EH (cell line): ENCODE measurements around the gene NRXN3.
"Not testable (repeated sequence)": the region's sequence is repeated elsewhere in the genome, so short reads cannot be mapped to it uniquely, and the experiment has no call there.

Experiments
- DNase-seq: peaks from one replicate; pipeline ENCODE4 v3.0.0-alpha.2; 2015; ENCODE audit warnings: low read depth

NRXN3 gene

DNA sequence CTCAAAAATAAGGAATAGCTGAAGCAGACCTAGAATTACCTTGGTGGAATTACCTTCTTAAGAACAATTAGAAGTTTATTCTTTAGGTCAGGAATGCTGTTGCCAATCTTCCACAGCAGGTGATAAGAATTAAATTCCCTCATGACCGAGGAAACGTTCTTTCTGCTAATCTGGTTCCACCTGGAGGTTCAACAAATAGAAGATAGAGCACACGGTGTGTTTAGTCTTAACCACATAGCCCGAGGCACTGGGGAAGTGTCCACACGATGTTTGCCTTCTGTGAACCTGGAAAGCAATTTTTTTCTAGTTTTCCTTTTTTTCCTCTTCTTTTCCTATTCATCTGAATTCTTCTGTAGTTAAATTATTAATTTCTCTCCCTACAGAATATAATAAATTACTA is 906.9 kb downstream of the NRXN3 start:
- DNase-seq, result no peak

DNA sequence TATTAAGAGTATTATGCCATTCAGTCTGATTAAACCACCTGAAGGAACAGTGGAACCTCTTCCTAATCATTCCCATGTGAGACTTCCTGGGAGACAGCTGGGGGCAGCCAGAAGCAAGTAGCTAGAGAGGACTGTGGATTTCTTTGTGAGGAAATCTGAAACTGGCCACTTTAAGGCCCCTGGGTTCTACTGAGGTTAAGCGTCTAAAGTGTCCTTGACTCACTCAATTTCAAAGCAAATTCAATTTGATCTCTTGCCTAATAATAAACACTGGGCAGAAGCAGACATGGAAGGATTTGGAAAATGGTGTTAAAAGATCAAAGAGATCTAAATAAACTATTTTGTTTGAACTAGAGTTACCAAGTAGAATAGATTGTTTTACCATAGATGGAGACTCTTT is 909.9 kb downstream of the NRXN3 start:
- DNase-seq, result no peak

DNA sequence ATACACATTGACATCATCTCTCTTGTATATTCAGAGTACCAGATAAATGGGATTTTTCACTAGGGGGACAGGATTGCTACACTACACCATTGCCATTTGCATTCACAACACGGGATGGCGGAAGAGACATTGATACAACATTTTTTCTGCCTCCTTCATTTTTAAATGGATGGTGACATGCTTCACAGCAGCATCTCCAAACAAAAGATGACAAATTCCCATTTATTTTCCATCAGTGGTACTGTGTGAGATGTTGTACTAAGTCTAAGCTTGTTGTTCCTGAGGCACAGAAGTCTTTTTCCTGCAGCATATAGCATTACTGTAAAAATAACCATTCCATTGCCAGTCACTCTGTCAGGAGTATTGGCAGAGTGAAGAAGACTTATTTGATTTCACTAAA is 912.7 kb downstream of the NRXN3 start:
- no peak for DNase-seq

DNA sequence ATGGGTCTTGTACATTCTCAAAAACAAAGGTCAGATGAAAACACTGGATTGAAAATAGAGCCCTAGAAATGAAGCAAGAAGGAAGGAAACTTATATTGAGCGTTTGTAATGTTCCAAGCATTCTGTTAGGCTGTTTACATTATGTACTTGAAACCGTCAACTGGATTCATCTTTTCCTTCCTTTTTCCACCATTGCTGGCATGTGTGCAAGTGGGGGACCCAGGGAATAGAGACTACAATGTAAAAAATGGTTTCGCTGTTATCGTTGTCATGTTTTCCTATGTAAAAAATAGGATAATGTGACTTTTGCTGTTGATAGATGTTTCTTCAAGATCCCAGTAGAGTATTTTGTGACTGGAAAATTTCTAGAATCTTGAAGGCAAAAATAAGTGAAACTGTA is 913.2 kb downstream of the NRXN3 start:
- DNase-seq, result no peak

DNA sequence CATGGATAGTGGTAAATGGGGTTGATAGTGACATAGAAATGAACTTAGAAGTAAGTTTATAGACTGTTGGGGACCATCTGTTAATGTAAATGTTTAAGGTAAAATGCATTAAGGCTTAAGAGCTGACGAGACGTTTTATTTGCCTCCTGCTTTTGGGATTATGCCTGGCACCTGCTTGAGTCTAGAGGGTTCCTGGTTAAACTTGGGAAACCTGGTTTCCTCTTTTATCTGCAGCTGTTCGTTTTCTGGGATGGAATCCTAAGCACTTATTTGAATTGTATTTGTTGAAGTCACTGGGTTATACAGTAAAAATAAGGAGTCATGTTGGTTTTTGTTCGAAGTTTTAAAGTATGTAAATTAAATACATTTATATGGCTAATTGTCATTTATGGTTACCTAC is 914.7 kb downstream of the NRXN3 start:
- DNase-seq, result no peak

DNA sequence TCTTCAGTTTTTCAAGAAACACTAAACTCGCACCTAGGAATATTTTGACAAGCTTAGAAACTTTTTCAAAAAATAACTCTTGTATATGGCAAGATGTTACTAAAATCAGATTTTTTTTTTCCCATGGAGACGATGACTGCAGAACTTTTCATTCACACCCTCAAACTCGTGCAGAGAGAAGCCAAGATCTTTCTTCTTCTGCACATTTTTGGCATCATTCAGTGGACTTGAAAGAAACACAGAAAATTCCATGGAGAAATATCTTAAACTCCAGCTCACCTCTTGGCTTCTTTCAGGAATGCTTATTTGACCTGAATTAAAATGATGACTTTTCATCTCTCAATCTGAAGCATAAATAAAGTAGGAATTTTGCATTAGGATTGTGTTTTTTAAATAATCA is 919.4 kb downstream of the NRXN3 start:
- no peak for DNase-seq

DNA sequence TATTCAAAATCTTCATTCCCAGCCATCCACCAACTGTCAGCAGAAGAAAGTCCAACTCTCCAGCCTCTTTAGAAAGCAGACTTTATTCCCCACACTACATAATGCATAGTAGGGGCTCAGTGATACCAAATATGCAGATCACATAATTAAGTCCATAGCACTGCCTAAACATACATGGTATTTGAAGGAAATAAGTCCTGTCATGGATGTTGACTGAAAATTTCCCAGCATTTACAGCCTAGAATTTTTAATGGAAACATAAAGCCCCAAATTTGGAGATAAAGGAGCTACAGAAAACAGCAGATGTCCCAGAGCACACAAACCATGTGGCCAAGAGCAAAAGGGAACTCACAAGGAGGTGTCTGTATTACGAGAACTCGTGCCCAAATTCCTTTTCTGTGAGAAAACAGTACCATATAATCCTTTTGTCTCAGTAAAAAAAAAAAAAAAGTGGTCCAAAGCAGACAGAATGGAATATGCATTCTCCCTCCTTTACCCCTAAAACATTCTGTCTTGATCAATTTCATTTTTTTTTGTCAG is 920.5 kb downstream of the NRXN3 start:
- peak; percentile 41 for DNase-seq

DNA sequence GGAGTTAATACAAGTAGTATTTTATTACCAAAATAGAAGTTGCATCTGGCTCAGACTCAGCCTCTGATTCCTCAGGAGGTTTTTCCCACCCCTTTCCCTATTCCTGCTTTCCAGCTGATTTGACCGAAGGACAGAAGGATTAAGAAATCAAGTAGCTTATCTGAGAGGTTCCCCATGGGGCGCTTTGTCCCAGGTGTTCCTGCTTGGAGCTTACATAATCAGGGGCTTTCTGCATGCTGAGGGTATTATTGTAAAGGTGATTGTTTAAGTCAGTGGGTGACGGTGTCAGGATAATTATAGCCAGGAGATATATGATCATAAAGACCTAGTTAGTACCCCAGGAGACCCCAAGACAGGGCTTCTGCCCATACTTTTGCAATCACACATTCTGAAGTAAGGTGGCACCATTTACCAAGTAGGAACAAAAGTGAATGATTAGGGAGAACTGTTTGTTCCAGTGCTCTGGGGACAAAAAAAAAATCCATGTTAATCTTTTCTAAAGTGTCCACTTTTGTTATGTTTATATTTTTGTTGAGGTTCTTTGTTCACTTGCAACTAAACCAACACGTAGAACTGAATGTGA is 921.3 kb downstream of the NRXN3 start:
- no peak for DNase-seq

DNA sequence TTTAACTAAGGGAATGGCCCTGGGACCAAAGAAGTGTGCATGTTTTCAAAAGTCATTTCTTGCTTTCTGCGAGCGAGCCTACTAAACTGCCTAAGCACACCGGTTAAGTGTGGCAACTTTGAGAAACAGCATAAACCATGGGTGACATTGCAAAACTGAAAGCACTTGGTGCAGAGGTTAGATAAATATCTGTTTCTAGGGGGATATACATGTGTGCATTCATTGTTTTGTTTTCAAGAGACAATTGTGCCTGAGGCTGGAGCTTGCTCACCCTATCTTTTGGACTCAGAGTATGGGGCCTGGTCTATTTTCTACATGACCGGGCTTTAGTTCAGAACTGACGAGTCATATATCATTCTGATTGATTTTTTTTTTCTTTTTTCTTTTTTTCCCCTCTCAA is 923.4 kb downstream of the NRXN3 start:
- DNase-seq, result peak; percentile 55

DNA sequence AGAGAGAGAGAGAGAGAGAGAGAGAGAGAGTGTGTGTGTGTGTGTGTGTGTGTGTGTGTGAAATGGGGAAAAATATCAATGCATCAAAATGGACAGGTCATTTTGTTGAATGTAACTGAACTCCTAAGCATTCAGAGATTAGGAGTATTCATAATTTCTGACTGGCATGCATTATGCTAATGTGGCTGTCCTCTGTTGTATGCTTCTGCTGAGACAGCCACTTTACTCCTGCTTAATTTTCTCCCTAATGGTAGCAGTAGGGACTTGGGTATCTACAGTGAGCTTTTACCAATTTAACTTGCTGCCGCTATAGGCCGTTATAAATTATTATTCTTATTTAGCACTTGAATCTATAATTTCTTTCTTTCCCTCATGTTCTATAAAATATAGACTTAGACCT is 924.8 kb downstream of the NRXN3 start:
- DNase-seq, result no peak

DNA sequence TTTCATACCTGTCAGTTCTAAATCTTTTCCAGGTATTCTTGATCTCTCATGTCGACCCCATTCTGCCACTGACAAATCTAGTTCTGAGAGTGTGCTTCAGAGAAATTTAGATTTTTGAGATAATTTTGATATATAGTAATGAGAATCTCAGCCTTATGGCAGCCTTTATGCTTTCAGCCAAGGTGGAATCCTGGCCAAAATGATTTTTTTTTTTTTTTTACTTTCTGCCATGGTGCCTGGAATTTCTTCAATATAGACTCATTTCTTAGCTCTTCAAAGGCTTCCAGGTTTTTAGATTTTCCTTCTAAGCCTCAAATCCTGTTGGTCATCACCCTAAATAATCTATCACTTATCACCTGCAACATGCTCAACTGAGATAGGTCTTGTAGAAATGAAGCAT is 926.6 kb downstream of the NRXN3 start:
- DNase-seq, result no peak

DNA sequence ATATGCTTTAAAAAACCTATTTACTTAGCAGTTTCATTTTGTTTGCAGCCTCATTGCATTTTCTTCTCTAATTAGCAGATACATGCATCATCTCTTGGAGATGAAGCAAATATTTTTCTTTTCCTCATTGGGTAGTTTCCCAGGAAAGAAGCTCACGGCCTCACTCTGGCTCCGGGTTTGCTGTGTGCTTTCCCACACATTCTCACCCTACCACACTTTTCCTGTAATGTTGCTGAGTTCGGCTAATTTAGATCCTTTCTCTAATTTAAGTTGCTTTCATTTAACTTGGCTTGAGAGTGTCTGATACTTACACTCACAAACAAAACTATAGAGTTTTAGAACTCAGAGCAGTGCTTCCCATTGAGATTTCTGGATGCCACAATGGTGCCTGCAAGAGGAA is 928.2 kb downstream of the NRXN3 start:
- peak; percentile 54 for DNase-seq

DNA sequence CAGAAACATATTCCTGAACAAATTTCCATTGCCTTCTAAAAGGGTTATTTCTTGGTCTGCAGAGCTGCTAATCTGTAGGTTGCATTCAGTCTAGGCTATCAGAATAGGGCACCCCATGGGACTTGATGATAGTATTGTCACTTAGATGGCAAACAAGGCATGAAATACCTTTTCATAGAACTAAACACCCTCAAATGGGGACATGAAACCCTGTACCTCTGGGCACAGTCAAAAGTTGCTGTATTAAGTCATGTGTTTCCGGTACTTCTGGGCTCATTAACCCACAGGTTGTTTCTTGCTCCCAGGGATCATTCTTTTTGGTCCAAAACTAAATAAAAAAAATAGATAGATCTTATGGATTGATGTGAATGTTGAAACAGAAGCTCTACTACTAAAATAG is 930.4 kb downstream of the NRXN3 start:
- no peak for DNase-seq

DNA sequence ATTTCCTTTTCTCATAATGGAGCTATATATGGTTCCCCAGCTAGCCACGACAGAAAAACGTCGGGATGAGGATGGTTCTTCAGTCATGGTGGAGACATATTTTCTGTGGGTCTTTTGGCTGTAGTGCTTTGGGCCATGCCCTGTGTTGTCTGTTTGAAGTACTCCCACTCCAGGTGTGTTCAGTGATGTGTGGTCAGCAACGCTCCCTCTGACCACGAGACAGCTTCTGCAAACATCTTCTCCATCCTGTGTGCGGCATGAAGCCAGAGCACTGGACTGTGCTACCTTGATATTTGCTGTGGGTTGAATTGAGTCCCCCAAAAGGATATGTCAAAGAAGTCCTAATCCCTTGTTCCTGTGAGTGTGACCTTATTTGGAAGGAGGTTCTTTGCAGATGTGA is 931.2 kb downstream of the NRXN3 start:
- DNase-seq, result no peak

DNA sequence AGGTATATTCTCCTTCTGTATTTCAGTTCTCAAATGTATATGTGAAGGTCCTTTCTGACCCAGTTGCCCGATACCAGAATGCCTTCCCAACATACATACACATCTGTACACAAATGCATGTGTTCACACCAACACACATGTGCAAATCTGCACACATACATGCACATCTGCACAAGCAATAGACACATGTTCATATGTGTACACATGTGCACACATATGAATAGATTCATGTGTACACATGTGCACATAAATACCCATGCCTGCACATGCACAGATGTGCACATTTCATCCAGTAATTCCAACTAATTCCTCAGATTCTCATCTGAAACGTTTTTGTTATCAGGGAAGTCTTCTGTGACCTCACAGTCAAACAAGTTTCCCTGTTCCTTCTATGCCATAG is 933.6 kb downstream of the NRXN3 start:
- DNase-seq, result no peak

DNA sequence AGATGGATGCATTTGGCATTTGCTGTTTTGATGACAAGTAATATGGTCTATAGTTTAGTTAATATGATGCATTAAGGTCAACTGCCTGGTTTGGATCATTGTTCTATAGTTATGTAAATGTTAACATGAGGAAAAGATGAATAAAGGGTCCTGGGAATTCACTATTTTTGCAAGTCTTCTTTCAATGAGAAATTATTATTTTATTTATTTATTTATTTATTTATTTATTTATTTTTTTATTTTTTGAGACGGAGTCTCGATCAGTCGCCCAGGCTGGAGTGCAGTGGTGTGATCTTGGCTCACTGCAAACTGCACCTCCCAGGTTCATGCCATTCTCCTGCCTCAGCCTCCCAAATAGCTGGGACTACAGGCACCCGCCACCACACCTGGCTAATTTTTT is 940.4 kb downstream of the NRXN3 start:
- DNase-seq, result not testable (repeated sequence)

DNA sequence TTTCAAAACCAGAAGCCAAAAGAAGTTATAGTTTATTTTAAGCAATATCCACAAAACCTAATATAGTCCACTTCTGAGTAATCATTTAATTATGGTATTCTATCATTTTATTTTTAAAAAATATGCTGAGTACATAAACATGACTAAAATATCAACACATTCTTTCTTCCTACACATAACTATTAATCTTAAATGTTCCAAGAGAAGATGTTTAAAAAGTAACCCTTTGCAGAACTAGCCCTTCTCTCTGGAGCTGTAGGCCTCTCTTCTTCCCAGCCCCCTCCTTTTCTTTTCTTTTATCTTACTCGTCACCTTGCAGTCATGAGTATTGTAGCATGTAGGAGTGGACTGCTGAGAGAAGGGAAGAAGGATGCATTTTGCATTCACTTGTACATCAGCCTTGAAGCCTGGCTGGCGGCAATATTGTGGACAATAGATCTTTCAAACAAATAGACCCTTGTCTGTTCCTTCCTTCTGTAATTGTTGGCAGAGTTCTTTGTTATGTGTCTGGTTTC is 941.9 kb downstream of the NRXN3 start:
- peak; percentile 59 for DNase-seq

DNA sequence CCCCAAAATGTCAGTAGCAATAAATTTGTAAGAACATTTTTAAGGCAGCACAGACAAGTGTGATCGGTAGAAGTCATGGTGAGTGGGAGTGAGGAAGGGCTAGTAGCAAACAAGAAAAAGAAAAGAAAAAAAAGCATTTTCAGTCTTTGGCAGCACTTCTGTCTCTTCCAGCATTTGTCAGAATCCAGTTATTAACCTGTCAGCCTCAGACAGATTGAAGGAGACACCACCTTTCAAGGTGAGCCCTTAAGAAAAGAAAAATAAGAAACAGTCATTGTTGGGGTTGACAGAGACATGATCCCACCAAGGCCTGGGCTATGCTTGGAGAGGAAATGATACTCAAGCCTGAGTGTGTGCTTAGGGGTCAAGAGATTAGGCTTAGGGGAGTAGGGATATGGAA is 947.4 kb downstream of the NRXN3 start:
- DNase-seq, result no peak

DNA sequence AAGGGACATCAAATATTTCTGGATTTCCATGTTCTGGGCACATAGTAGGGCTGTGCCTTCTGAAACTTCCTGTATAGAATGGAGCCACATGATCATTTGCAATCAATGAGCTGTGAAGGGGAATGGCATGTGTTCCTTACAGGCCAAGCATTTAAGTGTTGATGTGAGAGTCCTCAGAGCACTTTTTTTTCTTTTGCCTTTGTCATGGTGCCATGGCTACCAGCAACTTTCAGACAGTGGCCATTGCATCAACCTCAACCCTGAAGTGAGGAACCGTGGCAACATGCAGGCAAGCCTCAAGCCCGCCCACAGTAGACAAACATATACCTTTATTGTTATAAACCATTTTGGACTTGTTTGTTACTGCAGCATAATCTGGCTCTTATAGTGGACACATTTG is 948.1 kb downstream of the NRXN3 start:
- no peak for DNase-seq

DNA sequence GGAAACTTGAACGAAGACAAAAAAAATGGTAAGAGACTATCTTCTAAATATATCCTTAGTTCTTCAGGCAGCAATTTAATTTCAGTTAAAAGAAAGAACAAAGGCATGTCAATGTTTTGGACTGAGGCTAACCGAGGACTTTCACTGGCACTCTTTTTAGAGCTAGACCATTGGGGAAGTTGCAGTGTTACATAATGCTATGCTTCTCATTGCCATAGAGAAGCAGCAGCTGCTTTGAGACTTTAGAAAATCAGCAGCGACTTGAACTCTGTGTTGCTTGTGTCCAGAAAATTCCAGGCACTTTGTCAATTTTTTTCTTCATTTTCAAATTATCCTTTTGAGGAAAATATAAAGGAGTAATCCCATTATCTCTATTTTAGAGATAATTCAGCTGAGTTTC is 964.2 kb downstream of the NRXN3 start:
- no peak for DNase-seq

DNA sequence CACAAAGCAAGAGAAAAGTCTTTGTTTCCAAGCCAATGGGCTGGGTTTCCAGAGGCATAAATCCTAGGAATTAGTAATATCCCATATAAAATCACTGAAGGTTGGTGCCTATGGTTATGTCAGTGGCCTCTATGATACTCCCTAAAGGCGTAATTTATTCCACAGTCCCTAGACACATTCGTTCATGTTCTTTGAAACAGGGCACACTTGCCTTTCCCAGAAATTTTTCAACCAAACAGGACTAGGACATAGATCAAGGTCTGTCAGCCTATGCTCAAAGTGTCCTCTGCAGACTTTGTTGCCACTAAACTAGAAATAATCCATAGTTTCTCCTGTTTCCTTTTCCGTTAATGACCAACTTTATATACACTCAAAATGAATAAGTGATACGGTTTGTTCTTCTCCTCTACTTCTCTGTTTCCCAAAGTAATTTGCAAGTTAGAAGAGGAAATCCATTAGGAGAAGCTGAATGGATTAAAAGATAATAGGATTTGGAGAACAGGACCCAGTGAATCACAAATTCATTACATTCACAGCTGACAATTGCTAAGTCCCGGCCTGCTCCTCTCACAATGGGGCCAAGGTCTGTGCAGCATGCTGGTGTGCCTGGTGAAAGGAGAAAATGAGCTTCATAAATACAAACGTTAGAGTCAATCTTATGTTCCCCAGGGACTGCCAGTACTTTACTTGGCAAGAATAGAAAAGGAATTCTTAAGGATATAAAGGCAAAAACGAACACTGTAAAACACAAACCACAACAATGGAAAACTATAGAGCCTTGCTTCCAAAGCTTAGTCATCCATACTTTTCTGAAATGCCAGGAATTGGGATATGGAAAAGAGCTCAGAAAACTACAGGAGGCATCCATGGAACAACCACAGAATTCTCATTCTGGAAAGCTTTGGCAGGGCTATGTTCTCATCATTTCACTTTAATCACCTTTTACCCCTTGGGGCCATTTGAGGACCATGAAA is 966.2 kb downstream of the NRXN3 start:
- peak; percentile 57 for DNase-seq

DNA sequence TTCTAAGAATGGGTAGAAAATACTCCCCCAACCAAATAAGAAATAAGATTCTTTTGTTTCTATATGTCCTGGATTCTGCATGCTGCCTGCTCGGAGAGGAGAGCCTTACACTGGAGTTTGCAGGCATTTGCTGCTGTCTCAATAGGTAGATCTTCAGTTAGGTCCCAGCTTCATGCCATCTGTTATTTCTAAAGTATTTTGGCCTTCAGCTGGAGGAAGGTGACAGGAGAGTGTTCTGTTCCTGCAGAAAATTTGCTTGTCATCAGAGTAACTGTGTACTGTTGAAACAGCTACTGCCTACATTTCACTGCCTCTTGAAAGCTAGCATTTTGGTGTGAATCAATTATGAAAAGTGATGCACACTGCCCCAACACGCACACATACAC is 966.9 kb downstream of the NRXN3 start:
- no peak for DNase-seq

DNA sequence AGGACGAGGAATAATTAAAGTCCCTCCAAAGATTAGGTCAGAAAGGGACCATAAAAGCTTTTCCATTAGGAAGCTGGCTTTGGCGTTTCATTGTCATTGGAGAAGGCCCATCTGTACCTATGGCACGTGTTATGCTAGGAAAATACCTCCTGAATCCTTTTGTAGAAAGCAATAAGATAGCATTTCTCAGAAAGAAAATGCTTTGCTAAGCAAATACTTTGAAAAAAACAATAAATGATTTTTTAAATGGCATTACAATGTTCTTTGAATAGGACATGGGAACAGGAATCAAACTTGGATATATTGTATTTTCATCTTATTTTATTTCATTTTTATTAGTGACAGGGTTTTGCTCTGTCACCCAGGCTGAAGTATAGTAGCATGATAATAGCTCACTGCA is 967.7 kb downstream of the NRXN3 start:
- no peak for DNase-seq
